GM21367 (cell line): Measurements from ENCODE around the gene UAP1L1.
A peak's percentile ranks its signal among the peaks of the same experiment; 100 is the strongest.

ENCODE experiments used
- ATAC-seq: cut with Tn5 transposase; IDR thresholded peaks from one replicate; pipeline ENCODE4 v1.9.1; 2021; ENCODE audit not compliant: unreplicated experiment

UAP1L1 gene

GRCh38 chr9:137129456-137130175 lies 52.3 kb downstream of the UAP1L1 start:
- peak; percentile 59 for ATAC-seq

GRCh38 chr9:137130176-137130755 lies 52.9 kb downstream of the UAP1L1 start:
- ATAC-seq, result peak; percentile 19
